ENCODE data around the gene KIF26A.
"Not testable (repeated sequence)": the region's sequence is repeated elsewhere in the genome, so short reads cannot be mapped to it uniquely, and the experiment has no call there.

Gene KIF26A

GRCh38 chr14:104206281-104206904 lies 68.0 kb downstream of the KIF26A start:
- TF ChIP-seq, protein P1, sequence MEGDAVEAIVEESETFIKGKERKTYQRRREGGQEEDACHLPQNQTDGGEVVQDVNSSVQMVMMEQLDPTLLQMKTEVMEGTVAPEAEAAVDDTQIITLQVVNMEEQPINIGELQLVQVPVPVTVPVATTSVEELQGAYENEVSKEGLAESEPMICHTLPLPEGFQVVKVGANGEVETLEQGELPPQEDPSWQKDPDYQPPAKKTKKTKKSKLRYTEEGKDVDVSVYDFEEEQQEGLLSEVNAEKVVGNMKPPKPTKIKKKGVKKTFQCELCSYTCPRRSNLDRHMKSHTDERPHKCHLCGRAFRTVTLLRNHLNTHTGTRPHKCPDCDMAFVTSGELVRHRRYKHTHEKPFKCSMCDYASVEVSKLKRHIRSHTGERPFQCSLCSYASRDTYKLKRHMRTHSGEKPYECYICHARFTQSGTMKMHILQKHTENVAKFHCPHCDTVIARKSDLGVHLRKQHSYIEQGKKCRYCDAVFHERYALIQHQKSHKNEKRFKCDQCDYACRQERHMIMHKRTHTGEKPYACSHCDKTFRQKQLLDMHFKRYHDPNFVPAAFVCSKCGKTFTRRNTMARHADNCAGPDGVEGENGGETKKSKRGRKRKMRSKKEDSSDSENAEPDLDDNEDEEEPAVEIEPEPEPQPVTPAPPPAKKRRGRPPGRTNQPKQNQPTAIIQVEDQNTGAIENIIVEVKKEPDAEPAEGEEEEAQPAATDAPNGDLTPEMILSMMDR (IDR thresholded peaks at IDR 0.05; ENCODE audit: low read depth, low read length, missing control alignments): no peak
- Histone ChIP-seq H3K27ac (no peak overlapping the region), H3K27me3 (replicated peaks) (no peaks in the 10 kb centered on the region), H3K4me3 (ENCODE audit: low read depth, low read length) (no peak overlapping the region), H3K36me3 (replicated peaks) (no peaks in the 10 kb centered on the region)
- in situ Hi-C loops (cut with HindIII; ENCODE audit: low pct_ligation_motif_present, low sequenced_read_pairs): no loop called here
- no peak for DNase-seq

DNA sequence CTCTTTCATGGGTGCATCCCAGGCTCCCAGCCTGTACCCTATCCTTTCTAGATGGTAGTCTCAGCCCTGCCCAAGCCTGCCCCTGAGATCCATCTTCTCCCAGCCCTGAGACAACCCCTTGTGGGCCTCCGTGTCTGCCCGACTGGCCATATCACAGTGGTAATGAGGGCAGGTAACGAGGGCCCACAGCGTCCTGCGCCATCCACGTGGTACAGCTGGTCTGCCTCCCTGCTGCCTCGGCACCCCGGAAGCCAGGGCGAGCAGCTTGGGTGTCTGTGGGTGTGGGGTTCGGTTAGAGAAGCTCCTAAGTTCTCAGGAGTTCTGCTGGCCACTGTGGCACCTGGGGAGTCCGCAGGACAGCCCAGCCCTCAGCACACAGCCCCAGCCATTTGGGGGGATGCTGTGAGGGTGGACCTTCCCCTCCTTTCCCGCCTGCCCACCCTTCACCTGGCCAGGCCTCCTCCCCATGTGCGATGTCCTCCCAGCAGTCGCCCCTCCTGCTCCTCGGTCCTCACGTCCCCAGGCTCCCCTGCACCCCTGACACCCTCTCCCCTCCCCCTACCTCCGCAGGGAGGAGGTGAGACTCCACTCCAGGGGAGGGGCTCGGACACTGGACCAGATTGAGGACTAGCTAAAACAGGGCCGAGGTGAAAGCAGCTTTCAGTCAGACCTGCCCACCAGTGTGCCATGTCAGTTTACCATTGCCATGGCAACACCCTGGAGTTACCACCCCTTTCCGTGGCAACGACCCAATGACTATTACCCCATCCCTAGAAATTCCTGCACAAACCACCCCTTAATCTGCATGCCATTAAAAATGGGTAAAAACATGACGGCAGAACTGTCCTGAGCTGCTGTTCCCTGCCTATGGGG lies 69.0 kb downstream of the KIF26A start:
- in situ Hi-C loops (cut with HindIII; ENCODE audit: low pct_ligation_motif_present, low sequenced_read_pairs): no loop called here
- Histone ChIP-seq H3K4me3 (ENCODE audit: low read depth, low read length) (no peak overlapping the region), H3K27ac (no peak overlapping the region), H3K36me3 (replicated peaks) (no peaks in the 10 kb centered on the region), H3K27me3 (replicated peaks) (no peaks in the 10 kb centered on the region)
- no peak for DNase-seq
- TF ChIP-seq, protein P1 (IDR thresholded peaks at IDR 0.05; ENCODE audit: low read depth, low read length, missing control alignments): no peak

- H3K36me3 ChIP-seq (replicated peaks); H3K4me3 ChIP-seq (ENCODE audit: low read depth, low read length); DNase-seq; H3K27me3 ChIP-seq (replicated peaks); in situ Hi-C loops (cut with HindIII; ENCODE audit: low pct_ligation_motif_present, low sequenced_read_pairs); H3K27ac ChIP-seq: not testable (repeated sequence)
Measured at GRCh38 chr14:104208015-104208295, 69.6 kb downstream of the KIF26A start.

GRCh38 chr14:104208331-104208730 lies 69.9 kb downstream of the KIF26A start:
- DNase-seq; H3K4me3 ChIP-seq (ENCODE audit: low read depth, low read length); H3K27ac ChIP-seq; H3K27me3 ChIP-seq (replicated peaks); H3K36me3 ChIP-seq (replicated peaks); in situ Hi-C loops (cut with HindIII; ENCODE audit: low pct_ligation_motif_present, low sequenced_read_pairs): not testable (repeated sequence)

GRCh38 chr14:104209071-104209470 lies 70.7 kb downstream of the KIF26A start:
- H3K4me3 ChIP-seq (ENCODE audit: low read depth, low read length); H3K36me3 ChIP-seq (replicated peaks); H3K27ac ChIP-seq; H3K27me3 ChIP-seq (replicated peaks); in situ Hi-C loops (cut with HindIII; ENCODE audit: low pct_ligation_motif_present, low sequenced_read_pairs); DNase-seq: not testable (repeated sequence)

- Histone ChIP-seq H3K36me3 (replicated peaks) (no peaks in the 10 kb centered on the region), H3K4me3 (ENCODE audit: low read depth, low read length) (no peak overlapping the region), H3K27me3 (replicated peaks) (no peaks in the 10 kb centered on the region), H3K27ac (no peak overlapping the region)
- in situ Hi-C loops (cut with HindIII; ENCODE audit: low pct_ligation_motif_present, low sequenced_read_pairs): no loop called here
- TF ChIP-seq, protein P1 (IDR thresholded peaks at IDR 0.05; ENCODE audit: low read depth, low read length, missing control alignments): no peak
- no peak for DNase-seq
Measured at GRCh38 chr14:104209985-104210816, 71.8 kb downstream of the KIF26A start.

GRCh38 chr14:104210817-104211195 lies 72.4 kb downstream of the KIF26A start:
- DNase-seq: no peak
- H3K27me3 ChIP-seq (replicated peaks): no peaks in the 10 kb centered on the region
- H3K4me3 ChIP-seq (ENCODE audit: low read depth, low read length): no peak overlapping the region
- TF ChIP-seq, protein P1 (IDR thresholded peaks at IDR 0.05; ENCODE audit: low read depth, low read length, missing control alignments): no peak
- H3K27ac ChIP-seq: no peak overlapping the region
- no peaks in the 10 kb centered on the region for H3K36me3 ChIP-seq (replicated peaks)
- in situ Hi-C loops (cut with HindIII; ENCODE audit: low pct_ligation_motif_present, low sequenced_read_pairs): no loop called here

All from brain microvascular endothelial cell (primary cell).